NCI-H524 (cell line): ENCODE measurements around the gene MYOZ3.

Experiments
- DNase-seq, 2 experiments: peaks; one replicate each; lab custom pipeline; 2025; lab: John Stamatoyannopoulos, UW

MYOZ3 gene

GRCh38 chr5:150642991-150643710 lies 17.9 kb upstream of the MYOZ3 start:
- DNase-seq = no peak

GRCh38 chr5:150644058-150644457 lies 17.0 kb upstream of the MYOZ3 start:
- no peak for DNase-seq

GRCh38 chr5:150644514-150644913 lies 16.5 kb upstream of the MYOZ3 start:
- peak in 1 of 2 experiments; percentile 32 for DNase-seq

GRCh38 chr5:150645070-150645700 lies 15.9 kb upstream of the MYOZ3 start:
- peak; percentile 31 to 60 for DNase-seq

- no peak for DNase-seq
Observed at GRCh38 chr5:150647275-150648251, 13.5 kb upstream of the MYOZ3 start.

- no peak for DNase-seq
Observed at GRCh38 chr5:150648294-150649107, 12.6 kb upstream of the MYOZ3 start.

GRCh38 chr5:150649108-150650020 lies 11.7 kb upstream of the MYOZ3 start:
- no peak for DNase-seq

GRCh38 chr5:150650021-150651006 lies 10.7 kb upstream of the MYOZ3 start:
- DNase-seq = no peak

GRCh38 chr5:150651382-150651781 lies 9.7 kb upstream of the MYOZ3 start:
- no peak for DNase-seq

GRCh38 chr5:150651924-150652671 lies 9.0 kb upstream of the MYOZ3 start:
- no peak for DNase-seq

- DNase-seq = no peak
Observed at GRCh38 chr5:150653145-150653761, 7.8 kb upstream of the MYOZ3 start.

GRCh38 chr5:150653762-150654556 lies 7.1 kb upstream of the MYOZ3 start:
- DNase-seq = no peak

- no peak for DNase-seq
Observed at GRCh38 chr5:150655221-150655620, 5.8 kb upstream of the MYOZ3 start.

GRCh38 chr5:150656191-150657132 lies 4.6 kb upstream of the MYOZ3 start:
- peak; percentile 47 to 77 for DNase-seq

GRCh38 chr5:150658121-150658520 lies 2.9 kb upstream of the MYOZ3 start:
- DNase-seq = no peak

GRCh38 chr5:150658699-150659265 lies 2.3 kb upstream of the MYOZ3 start:
- no peak for DNase-seq
